ENCODE measurements around the gene IFNLR1. TPM values are rescaled to one million over a fixed set of nuclear protein-coding genes. Genes with fewer than 3 reads are reported as not detected.

IFNLR1 gene
- polyA plus RNA-seq, 1 donor (not counting 4 experiments of a cell fraction or from before 2014, with no cell fraction given): 3.4 TPM

- no peaks in the 10 kb centered on the region for H3K27me3 ChIP-seq (ENCODE audit: control insufficient read depth, extremely low read depth, insufficient read depth, low read length)
- no peaks in the 10 kb centered on the region for H4K20me1 ChIP-seq (ENCODE audit: control insufficient read depth, extremely low read depth, insufficient read depth, low read length)
- DNase-seq (ENCODE audit: low read depth, low spot score) (no peak), FAIRE-seq (no peak)
- no peaks in the 10 kb centered on the region for H3K9me1 ChIP-seq (ENCODE audit: control insufficient read depth, extremely low read depth, insufficient read depth, low read length)
- no peak overlapping the region for H3K9ac ChIP-seq (ENCODE audit: control insufficient read depth, extremely low read depth, insufficient read depth, low read length)
- no peaks in the 10 kb centered on the region for H3K79me2 ChIP-seq (ENCODE audit: control insufficient read depth, insufficient read depth, low read length)
- H3K9me3 ChIP-seq (ENCODE audit: control insufficient read depth, low read depth, low read length): no peaks in the 10 kb centered on the region
- dilution Hi-C loops (cut with MboI; ENCODE audit: extremely low pct_ligation_motif_present, low sequenced_read_pairs): no loop called here
- H2AFZ ChIP-seq (ENCODE audit: control insufficient read depth, low read length): no peak overlapping the region
- no peak overlapping the region for H3K4me3 ChIP-seq (ENCODE audit: control insufficient read depth in 2 of 3, extremely low read depth in 1 of 3, insufficient read depth in 2 of 3, low read depth in 1 of 3, low read length in 3 of 3)
- H3K4me2 ChIP-seq (ENCODE audit: control insufficient read depth, extremely low read depth, insufficient read depth, low read depth, low read length): no peak overlapping the region
- no peak overlapping the region for H3K27ac ChIP-seq (ENCODE audit: control insufficient read depth, insufficient read depth, low read length)
- peaks cover 2% of the 10 kb centered on the region for H3K4me1 ChIP-seq (ENCODE audit: control insufficient read depth, extremely low read depth, insufficient read depth, low read length)
- TF ChIP-seq EZH2 (IDR thresholded peaks at IDR 0.05; ENCODE audit: low read length) (no peak), CTCF (optimal IDR thresholded peaks at IDR 0.05 in 1 of 3, IDR thresholded peaks at IDR 0.05 in 1 of 3, conservative IDR thresholded peaks at IDR 0.05 in 1 of 3; ENCODE audit: extremely low read depth in 1 of 3, insufficient read depth in 2 of 3, low read length in 3 of 3) (no peak)
- no peaks in the 10 kb centered on the region for H3K36me3 ChIP-seq (ENCODE audit: control insufficient read depth in 2 of 2, extremely low read depth in 1 of 2, insufficient read depth in 2 of 2, low read length in 2 of 2)
Observed at GRCh38 chr1:24136956-24137539, 50.0 kb downstream of the IFNLR1 start.

- FAIRE-seq: no peak
- no peaks in the 10 kb centered on the region for H3K4me1 ChIP-seq (ENCODE audit: control insufficient read depth, extremely low read depth, insufficient read depth, low read length)
- DNase-seq (ENCODE audit: low read depth, low spot score): no peak
- no peak overlapping the region for H3K9ac ChIP-seq (ENCODE audit: control insufficient read depth, extremely low read depth, insufficient read depth, low read length)
- no peak overlapping the region for H2AFZ ChIP-seq (ENCODE audit: control insufficient read depth, low read length)
- H3K4me3 ChIP-seq (ENCODE audit: control insufficient read depth in 2 of 3, extremely low read depth in 1 of 3, insufficient read depth in 2 of 3, low read depth in 1 of 3, low read length in 3 of 3): no peak overlapping the region
- H3K4me2 ChIP-seq (ENCODE audit: control insufficient read depth, extremely low read depth, insufficient read depth, low read depth, low read length): no peak overlapping the region
- H3K9me3 ChIP-seq (ENCODE audit: control insufficient read depth, low read depth, low read length): no peaks in the 10 kb centered on the region
- TF ChIP-seq CTCF (optimal IDR thresholded peaks at IDR 0.05 in 1 of 3, IDR thresholded peaks at IDR 0.05 in 1 of 3, conservative IDR thresholded peaks at IDR 0.05 in 1 of 3; ENCODE audit: extremely low read depth in 1 of 3, insufficient read depth in 2 of 3, low read length in 3 of 3) (no peak), EZH2 (IDR thresholded peaks at IDR 0.05; ENCODE audit: low read length) (no peak)
- H3K9me1 ChIP-seq (ENCODE audit: control insufficient read depth, extremely low read depth, insufficient read depth, low read length): no peaks in the 10 kb centered on the region
- H4K20me1 ChIP-seq (ENCODE audit: control insufficient read depth, extremely low read depth, insufficient read depth, low read length): no peaks in the 10 kb centered on the region
- dilution Hi-C loops (cut with MboI; ENCODE audit: extremely low pct_ligation_motif_present, low sequenced_read_pairs): no loop called here
- no peaks in the 10 kb centered on the region for H3K36me3 ChIP-seq (ENCODE audit: control insufficient read depth in 2 of 2, extremely low read depth in 1 of 2, insufficient read depth in 2 of 2, low read length in 2 of 2)
- H3K27ac ChIP-seq (ENCODE audit: control insufficient read depth, insufficient read depth, low read length): no peak overlapping the region
- H3K27me3 ChIP-seq (ENCODE audit: control insufficient read depth, extremely low read depth, insufficient read depth, low read length): no peaks in the 10 kb centered on the region
- H3K79me2 ChIP-seq (ENCODE audit: control insufficient read depth, insufficient read depth, low read length): no peaks in the 10 kb centered on the region
Observed at GRCh38 chr1:24134376-24134775, 52.7 kb downstream of the IFNLR1 start.
